PC-3 (cell line): ENCODE data around the gene TAGLN2. TPM values are rescaled to one million over a fixed set of nuclear protein-coding genes. Genes with fewer than 3 reads are reported as not detected.
A peak's percentile ranks its signal among the peaks of the same experiment; 100 is the strongest.

Source experiments
- ATAC-seq: fragments of 200-7000 bp; cut with Tn5 transposase; 2 replicates; pipeline ENCODE4 v1.9.1; 2020; ENCODE audit warnings: mild to moderate bottlenecking, moderate library complexity
- BruUV-seq: library from RNA; stranded (reverse); fragments of 400-500 nt; replicated peaks from 2 replicates; lab custom pipeline; 2021; lab: Mats Ljungman, UMichigan
- CTCF ChIA-PET: fragments of 300-600 bp; sonication (Branson Sonifier 250); formaldehyde crosslinking; loops from one replicate; lab custom pipeline; 2022; ENCODE audit warnings: antibody characterized with exemption; lab: Charles Lee
- POLR2A ChIA-PET: fragments of 300-600 bp; sonication (Branson Sonifier 250); formaldehyde crosslinking; loops from one replicate; lab custom pipeline; 2022; ENCODE audit warnings: antibody characterized with exemption; ENCODE audit not compliant: unreplicated experiment; lab: Charles Lee
- DNase-seq: peaks from one replicate; pipeline ENCODE4 v3.0.0-alpha.2; 2015
- H2AFZ ChIP-seq: fragments of 300-600 bp; sonication (generic); 2 replicates; pipeline ENCODE4 v1.6.0; 2016; ENCODE audit warnings: antibody characterized with exemption, low read length
- H3F3A ChIP-seq: fragments of 300-600 bp; sonication (generic); one replicate; pipeline ENCODE4 v1.6.0; 2017; ENCODE audit warnings: antibody characterized with exemption, low read length, control low read depth, mild to moderate bottlenecking; ENCODE audit not compliant: unreplicated experiment
- H3K27ac ChIP-seq: fragments of 300-600 bp; sonication (generic); 2 replicates; pipeline ENCODE4 v1.5.1; 2016; ENCODE audit warnings: mild to moderate bottlenecking, low read length
- H3K27me3 ChIP-seq: fragments of 300-600 bp; sonication (generic); 2 replicates; pipeline ENCODE4 v1.6.1; 2016; ENCODE audit warnings: low read length, mixed read lengths
- H3K36me3 ChIP-seq: fragments of 300-600 bp; sonication (generic); 2 replicates; pipeline ENCODE4 v1.6.1; 2016; ENCODE audit warnings: low read depth, mixed run types, low read length, mixed read lengths
- H3K4me1 ChIP-seq: fragments of 300-600 bp; sonication (generic); 2 replicates; pipeline ENCODE4 v1.5.1; 2016; ENCODE audit warnings: low read length; ENCODE audit not compliant: insufficient read depth
- H3K4me2 ChIP-seq: fragments of 300-600 bp; sonication (generic); 2 replicates; pipeline ENCODE4 v1.6.0; 2016; ENCODE audit warnings: low read length
- H3K4me3 ChIP-seq: fragments of 300-600 bp; sonication (generic); 2 replicates; pipeline ENCODE4 v1.5.1; 2016; ENCODE audit warnings: mild to moderate bottlenecking, low read length, mixed read lengths
- H3K79me2 ChIP-seq: fragments of 300-600 bp; sonication (generic); 2 replicates; pipeline ENCODE4 v1.6.1; 2017; ENCODE audit warnings: low read length, mixed read lengths
- H3K9ac ChIP-seq: fragments of 300-600 bp; sonication (generic); 2 replicates; pipeline ENCODE4 v1.6.0; 2016; ENCODE audit warnings: mild to moderate bottlenecking, low read length
- H3K9me2 ChIP-seq: fragments of 300-600 bp; sonication (generic); replicated peaks from 2 replicates; pipeline ENCODE4 v1.6.1; 2016; ENCODE audit warnings: mixed run types, low read length, mixed read lengths
- H3K9me3 ChIP-seq: fragments of 300-600 bp; sonication (generic); 2 replicates; pipeline ENCODE4 v1.6.1; 2016; ENCODE audit warnings: low read length, mixed read lengths
- H4K20me1 ChIP-seq: fragments of 300-600 bp; sonication (generic); 2 replicates; pipeline ENCODE4 v1.6.1; 2016; ENCODE audit warnings: low read length, mixed read lengths
- CTCF ChIP-seq: fragments of 300-600 bp; sonication (generic); conservative IDR thresholded peaks from 2 replicates; pipeline ENCODE4 v1.5.1; 2017; ENCODE audit warnings: antibody characterized with exemption, low read depth, mild to moderate bottlenecking, low read length
- EZH2 ChIP-seq: fragments of 300-600 bp; sonication (generic); IDR thresholded peaks from one replicate; pipeline ENCODE4 v1.6.1; 2017; ENCODE audit warnings: antibody characterized with exemption, mild to moderate bottlenecking, low read length; ENCODE audit not compliant: unreplicated experiment
- EZH2phosphoT487 ChIP-seq: fragments of 300-600 bp; sonication (generic); IDR thresholded peaks from 2 replicates; pipeline ENCODE4 v1.6.1; 2018; ENCODE audit warnings: mild to moderate bottlenecking, antibody characterized with exemption, low read length, borderline replicate concordance
- intact Hi-C: fragments of 100-400 bp; cut with micrococcal nuclease; formaldehyde crosslinking; loops from 2 replicates; pipeline ENCODE4 v1.9.0; 2023
- total RNA-seq: library from RNA; depleted of rRNA; stranded (reverse); fragments of >200 nt; gene quantifications from 2 replicates; pipeline ENCODE4 v1.2.3, GENCODE V29; 2014

The TAGLN2 gene
- total RNA-seq, 1 experiment from 2014 or later: 1,584 TPM

- peak overlapping the region; percentile 44; the same call in 1 of the 2 replicates for H3K4me3 ChIP-seq
- no TSS peak for BruUV-seq
- ATAC-seq (peak; percentile 42), DNase-seq (peak; percentile 71)
- no peak overlapping the region for H2AFZ ChIP-seq
- H3K79me2 ChIP-seq: no peaks in the 10 kb centered on the region
- H3K4me2 ChIP-seq: peak overlapping the region; percentile 79
- no peaks in the 10 kb centered on the region for H3K9me2 ChIP-seq
- H3K36me3 ChIP-seq: no peaks in the 10 kb centered on the region
- TF ChIP-seq EZH2 (no peak), CTCF (no peak), EZH2phosphoT487 (no peak)
- peak overlapping the region; percentile 51 for H3K27ac ChIP-seq
- H3K9me3 ChIP-seq: no peaks in the 10 kb centered on the region
- peaks cover 36% of the 10 kb centered on the region for H3K4me1 ChIP-seq
- POLR2A ChIA-PET: no interaction called here
- H3K9ac ChIP-seq: peak overlapping the region; percentile 27
- H3K27me3 ChIP-seq: no peaks in the 10 kb centered on the region
- H3F3A ChIP-seq: no peaks in the 10 kb centered on the region
- CTCF ChIA-PET: interaction anchor here (3.0 kb wide), 1 partner anchor 70 kb away, joined by 21 read pairs; no protein-coding TSS in a partner anchor
- intact Hi-C loops: loop anchor here (2.0 to 5.0 kb wide), 2 partner anchors 44 to 145 kb away; partner anchors contain the start of gene KCNJ9
- H4K20me1 ChIP-seq: no peaks in the 10 kb centered on the region
These were observed 11.9 kb upstream of the TAGLN2 start for GRCh38 chr1:159937054-159937750.

GRCh38 chr1:159936273-159936904, 11.1 kb upstream of the TAGLN2 start:
- Histone ChIP-seq H3K9me3 (no peaks in the 10 kb centered on the region), H3K79me2 (no peaks in the 10 kb centered on the region), H3F3A (no peaks in the 10 kb centered on the region), H3K4me2 (peak overlapping the region; percentile 79), H3K27me3 (no peaks in the 10 kb centered on the region), H2AFZ (no peak overlapping the region), H4K20me1 (no peaks in the 10 kb centered on the region), H3K27ac (peak overlapping the region; percentile 51), H3K9ac (peak overlapping the region; percentile 25; the same call in 1 of the 2 replicates), H3K9me2 (no peaks in the 10 kb centered on the region), H3K4me3 (no peak overlapping the region), H3K36me3 (no peaks in the 10 kb centered on the region), H3K4me1 (peaks cover 36% of the 10 kb centered on the region)
- no TSS peak for BruUV-seq
- intact Hi-C loops: loop anchor here (1.0 to 5.0 kb wide), 4 partner anchors 9 to 146 kb away; partner anchors contain the start of genes IGSF9 and KCNJ9
- ChIA-PET POLR2A (no interaction called here), CTCF (interaction anchor here (1.9 to 3.0 kb wide), 2 partner anchors 70 to 71 kb away, joined by 8 to 21 read pairs; no protein-coding TSS in a partner anchor)
- peak; percentile 59 for ATAC-seq
- TF ChIP-seq EZH2phosphoT487 (no peak), CTCF (peak; percentile 94), EZH2 (no peak)
- DNase-seq: peak; percentile 93
